Measurements from ENCODE around the gene TRIM67. TPM values are rescaled to one million over a fixed set of nuclear protein-coding genes. Genes with fewer than 3 reads are reported as not detected.
"Not testable (repeated sequence)": the region's sequence is repeated elsewhere in the genome, so short reads cannot be mapped to it uniquely, and the experiment has no call there.

The TRIM67 gene
- total and polyA plus RNA-seq, 4 donors = under 0.01 to 0.09 TPM; not detected in 2

- DNase-seq = peak in 2 of 3 donors; percentile 41 to 42
- 88 to 100% methylated on average over 1 of the region's 1 CpG for WGBS, 2 donors
Measured at GRCh38 chr1:231121533-231121932, 40.3 kb upstream of the TRIM67 start.

GRCh38 chr1:231122143-231122542, 39.7 kb upstream of the TRIM67 start:
- DNase-seq (no peak), ATAC-seq (ENCODE audit: insufficient read depth, low FRiP score) (no peak)
- Histone ChIP-seq H3K27me3 (ENCODE audit: control insufficient read depth in 3 of 3, insufficient read depth in 3 of 3, low read length in 2 of 3) (no peaks in the 10 kb centered on the region), H3K36me3 (ENCODE audit: control insufficient read depth in 4 of 4, insufficient read depth in 4 of 4, low read length in 4 of 4) (no peaks in the 10 kb centered on the region), H3K4me3 (no peak overlapping the region), H3K9me3 (ENCODE audit: control insufficient read depth in 4 of 4, insufficient read depth in 3 of 4, low read length in 3 of 4) (peaks cover 0 to 7% (median 4%) of the 10 kb centered on the region in 4 donors), H3K9ac (ENCODE audit: insufficient read depth in 1 of 2, low read length in 2 of 2) (no peak overlapping the region), H3K4me1 (ENCODE audit: control insufficient read depth in 5 of 5, insufficient read depth in 5 of 5, low read length in 5 of 5) (no peaks in the 10 kb centered on the region), H3K27ac (ENCODE audit: low read depth in 1 of 2, low read length in 1 of 2) (no peak overlapping the region)
- WGBS, 2 donors = 91 to 98% methylated on average over 2 of the region's 2 CpGs
- TF ChIP-seq CTCF (IDR thresholded peaks at IDR 0.05; ENCODE audit: control extremely low read depth, extremely low read depth) = no peak

More at GRCh38 chr1:231121533-231121932, 40.3 kb upstream of the TRIM67 start:
- ATAC-seq (ENCODE audit: insufficient read depth, low FRiP score) = no peak
- H3K4me1 ChIP-seq (ENCODE audit: control insufficient read depth in 5 of 5, insufficient read depth in 5 of 5, low read length in 5 of 5) = no peaks in the 10 kb centered on the region
- H3K4me3 ChIP-seq = no peak overlapping the region
- H3K36me3 ChIP-seq (ENCODE audit: control insufficient read depth in 4 of 4, insufficient read depth in 4 of 4, low read length in 4 of 4) = no peaks in the 10 kb centered on the region
- no peak for TF ChIP-seq CTCF (IDR thresholded peaks at IDR 0.05; ENCODE audit: control extremely low read depth, extremely low read depth)
- no peaks in the 10 kb centered on the region for H3K27me3 ChIP-seq (ENCODE audit: control insufficient read depth in 3 of 3, insufficient read depth in 3 of 3, low read length in 2 of 3)
- peaks cover 0 to 7% (median 4%) of the 10 kb centered on the region in 4 donors for H3K9me3 ChIP-seq (ENCODE audit: control insufficient read depth in 4 of 4, insufficient read depth in 3 of 4, low read length in 3 of 4)
- H3K27ac ChIP-seq (ENCODE audit: low read depth in 1 of 2, low read length in 1 of 2) = no peak overlapping the region
- no peak overlapping the region for H3K9ac ChIP-seq (ENCODE audit: insufficient read depth in 1 of 2, low read length in 2 of 2)

- peaks cover 0 to 4% (median 0%) of the 10 kb centered on the region in 4 donors for H3K9me3 ChIP-seq (ENCODE audit: control insufficient read depth in 4 of 4, insufficient read depth in 3 of 4, low read length in 3 of 4)
- H3K36me3 ChIP-seq (ENCODE audit: control insufficient read depth in 4 of 4, insufficient read depth in 4 of 4, low read length in 4 of 4) = no peaks in the 10 kb centered on the region
- H3K4me1 ChIP-seq (ENCODE audit: control insufficient read depth in 5 of 5, insufficient read depth in 5 of 5, low read length in 5 of 5) = no peaks in the 10 kb centered on the region
- ATAC-seq (ENCODE audit: insufficient read depth, low FRiP score) (no peak), DNase-seq (no peak)
- H3K4me3 ChIP-seq = no peak overlapping the region
- no peak overlapping the region for H3K9ac ChIP-seq (ENCODE audit: insufficient read depth in 1 of 2, low read length in 2 of 2)
- H3K27ac ChIP-seq (ENCODE audit: low read depth in 1 of 2, low read length in 1 of 2) = no peak overlapping the region
- TF ChIP-seq CTCF (IDR thresholded peaks at IDR 0.05; ENCODE audit: control extremely low read depth, extremely low read depth) = no peak
- no peaks in the 10 kb centered on the region for H3K27me3 ChIP-seq (ENCODE audit: control insufficient read depth in 3 of 3, insufficient read depth in 3 of 3, low read length in 2 of 3)
- WGBS, 2 donors = 94 to 95% methylated on average over 14 of the region's 14 CpGs
Measured at GRCh38 chr1:231124746-231125145, 37.1 kb upstream of the TRIM67 start.

GRCh38 chr1:231125972-231126580, 35.8 kb upstream of the TRIM67 start:
- no peak for TF ChIP-seq CTCF (IDR thresholded peaks at IDR 0.05; ENCODE audit: control extremely low read depth, extremely low read depth)
- 71 to 78% methylated on average over 9 of the region's 9 CpGs for WGBS, 2 donors
- Histone ChIP-seq H3K27ac (ENCODE audit: low read depth in 1 of 2, low read length in 1 of 2) (no peak overlapping the region), H3K4me3 (no peak overlapping the region), H3K27me3 (ENCODE audit: control insufficient read depth in 3 of 3, insufficient read depth in 3 of 3, low read length in 2 of 3) (no peaks in the 10 kb centered on the region), H3K36me3 (ENCODE audit: control insufficient read depth in 4 of 4, insufficient read depth in 4 of 4, low read length in 4 of 4) (no peaks in the 10 kb centered on the region), H3K9me3 (ENCODE audit: control insufficient read depth in 4 of 4, insufficient read depth in 3 of 4, low read length in 3 of 4) (no peaks in the 10 kb centered on the region), H3K9ac (ENCODE audit: insufficient read depth in 1 of 2, low read length in 2 of 2) (no peak overlapping the region), H3K4me1 (ENCODE audit: control insufficient read depth in 5 of 5, insufficient read depth in 5 of 5, low read length in 5 of 5) (peaks cover 0 to 8% (median 0%) of the 10 kb centered on the region in 5 donors)
- no peak for ATAC-seq (ENCODE audit: insufficient read depth, low FRiP score)
- no peak for DNase-seq

GRCh38 chr1:231127106-231127505, 34.8 kb upstream of the TRIM67 start:
- H3K36me3 ChIP-seq (ENCODE audit: control insufficient read depth in 4 of 4, insufficient read depth in 4 of 4, low read length in 4 of 4); ATAC-seq (ENCODE audit: insufficient read depth, low FRiP score); H3K4me3 ChIP-seq; DNase-seq; H3K27me3 ChIP-seq (ENCODE audit: control insufficient read depth in 3 of 3, insufficient read depth in 3 of 3, low read length in 2 of 3); H3K27ac ChIP-seq (ENCODE audit: low read depth in 1 of 2, low read length in 1 of 2); H3K9me3 ChIP-seq (ENCODE audit: control insufficient read depth in 4 of 4, insufficient read depth in 3 of 4, low read length in 3 of 4); H3K9ac ChIP-seq (ENCODE audit: insufficient read depth in 1 of 2, low read length in 2 of 2): not testable (repeated sequence)
- peaks cover 0 to 12% (median 0%) of the 10 kb centered on the region in 5 donors for H3K4me1 ChIP-seq (ENCODE audit: control insufficient read depth in 5 of 5, insufficient read depth in 5 of 5, low read length in 5 of 5)
- WGBS, 2 donors = 89 to 94% methylated on average over 6 of the region's 6 CpGs

Data from lung (tissue), 12 donors.